GM18951 (cell line): ENCODE results near the gene CRHBP.
"Not testable (repeated sequence)": the region's sequence is repeated elsewhere in the genome, so short reads cannot be mapped to it uniquely, and the experiment has no call there.

Experiments used
- POLR2A ChIP-seq: IDR thresholded peaks from 4 replicates; pipeline ENCODE4 v1.6.1; 2011; ENCODE audit warnings: mild to moderate bottlenecking; ENCODE audit not compliant: insufficient read length, insufficient read depth; ENCODE audit errors: extremely low read depth
- in situ Hi-C: fragments of 300-500 bp; cut with MboI; formaldehyde crosslinking; loops from one replicate; pipeline ENCODE4 v1.12.0; 2022; ENCODE audit warnings: low sequenced_read_pairs, mixed read lengths, inconsistent platforms; ENCODE audit not compliant: unreplicated experiment

CRHBP gene

DNA sequence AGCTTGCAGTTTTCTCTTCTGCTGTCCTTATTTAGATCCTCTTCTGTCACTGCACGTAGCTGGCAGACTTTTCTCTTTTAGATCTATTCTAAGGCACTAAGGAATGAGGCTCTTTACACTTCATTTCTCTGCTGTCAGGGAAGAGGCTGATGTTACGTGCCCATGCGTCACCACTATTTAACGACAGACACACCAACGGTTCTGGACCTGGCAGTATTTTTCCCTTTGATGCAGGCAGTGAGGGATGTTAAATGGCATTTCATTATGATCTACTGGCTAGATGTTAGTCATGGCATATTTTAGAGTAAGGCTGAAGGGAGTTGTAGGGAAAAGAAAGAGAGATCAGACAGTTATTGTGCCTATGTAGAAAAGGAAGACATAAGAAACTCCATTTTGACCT is 8.2 kb upstream of the CRHBP start:
- in situ Hi-C loops = no loop called here
- TF ChIP-seq POLR2A = no peak

DNA sequence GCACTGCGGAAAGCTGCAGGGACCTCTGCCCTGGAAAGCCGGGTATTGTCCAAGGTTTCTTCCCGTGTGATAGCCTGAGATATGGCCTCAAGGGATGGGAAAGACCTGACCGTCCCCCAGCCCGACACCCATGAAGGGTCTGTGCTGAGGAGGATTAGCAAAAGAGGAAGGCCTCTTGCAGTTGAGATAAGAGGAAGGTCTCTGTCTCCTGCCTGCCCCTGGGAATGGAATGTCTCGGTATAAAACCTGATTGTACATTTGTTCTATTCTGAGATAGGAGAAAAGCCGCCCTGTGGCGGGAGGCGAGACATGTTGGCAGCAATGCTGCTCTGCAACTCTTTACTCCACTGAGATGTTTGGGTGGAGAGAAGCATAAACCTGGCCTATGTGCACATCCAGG is 7.6 kb upstream of the CRHBP start:
- in situ Hi-C loops = not testable (repeated sequence)

DNA sequence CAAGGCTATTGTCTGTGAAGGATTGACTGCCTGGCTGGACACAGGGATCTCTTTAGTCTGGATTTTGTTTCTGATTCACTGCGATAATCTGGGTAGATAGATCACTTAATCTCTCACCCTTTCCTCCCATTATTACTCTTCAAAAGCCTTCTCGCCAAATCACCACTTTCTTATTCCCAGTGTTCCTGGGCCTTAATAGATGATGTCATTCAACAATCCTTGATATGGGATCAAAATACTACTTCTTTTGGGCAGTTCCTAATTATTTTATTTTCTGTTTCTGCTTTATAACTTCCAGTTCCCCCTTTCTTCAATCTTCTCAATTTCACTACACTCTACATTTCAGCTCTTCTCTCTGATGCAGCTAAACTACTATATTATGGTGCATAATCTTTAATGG is 6.8 kb upstream of the CRHBP start:
- TF ChIP-seq POLR2A = no peak
- in situ Hi-C loops = no loop called here

DNA sequence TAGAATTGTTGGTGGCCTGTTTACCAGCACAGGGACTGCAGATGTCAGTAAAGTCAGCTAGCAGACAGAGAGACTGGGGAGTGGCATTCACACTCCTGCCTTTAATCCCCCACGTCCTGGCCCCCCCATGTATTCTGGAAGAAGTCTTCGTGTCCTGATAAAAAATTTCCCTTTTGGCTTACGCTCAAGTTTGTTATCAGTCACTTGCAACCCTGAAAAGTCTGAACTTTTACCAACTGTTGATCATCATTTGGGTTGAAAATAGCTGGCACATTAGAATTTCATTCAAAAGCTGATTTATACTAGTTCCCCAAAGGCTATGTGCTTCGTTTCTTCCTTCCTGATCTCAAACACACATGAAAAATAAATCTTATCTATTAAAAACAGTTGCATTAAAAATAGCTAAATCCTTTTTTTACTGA is 5.8 kb upstream of the CRHBP start:
- no peak for TF ChIP-seq POLR2A
- in situ Hi-C loops = no loop called here

DNA sequence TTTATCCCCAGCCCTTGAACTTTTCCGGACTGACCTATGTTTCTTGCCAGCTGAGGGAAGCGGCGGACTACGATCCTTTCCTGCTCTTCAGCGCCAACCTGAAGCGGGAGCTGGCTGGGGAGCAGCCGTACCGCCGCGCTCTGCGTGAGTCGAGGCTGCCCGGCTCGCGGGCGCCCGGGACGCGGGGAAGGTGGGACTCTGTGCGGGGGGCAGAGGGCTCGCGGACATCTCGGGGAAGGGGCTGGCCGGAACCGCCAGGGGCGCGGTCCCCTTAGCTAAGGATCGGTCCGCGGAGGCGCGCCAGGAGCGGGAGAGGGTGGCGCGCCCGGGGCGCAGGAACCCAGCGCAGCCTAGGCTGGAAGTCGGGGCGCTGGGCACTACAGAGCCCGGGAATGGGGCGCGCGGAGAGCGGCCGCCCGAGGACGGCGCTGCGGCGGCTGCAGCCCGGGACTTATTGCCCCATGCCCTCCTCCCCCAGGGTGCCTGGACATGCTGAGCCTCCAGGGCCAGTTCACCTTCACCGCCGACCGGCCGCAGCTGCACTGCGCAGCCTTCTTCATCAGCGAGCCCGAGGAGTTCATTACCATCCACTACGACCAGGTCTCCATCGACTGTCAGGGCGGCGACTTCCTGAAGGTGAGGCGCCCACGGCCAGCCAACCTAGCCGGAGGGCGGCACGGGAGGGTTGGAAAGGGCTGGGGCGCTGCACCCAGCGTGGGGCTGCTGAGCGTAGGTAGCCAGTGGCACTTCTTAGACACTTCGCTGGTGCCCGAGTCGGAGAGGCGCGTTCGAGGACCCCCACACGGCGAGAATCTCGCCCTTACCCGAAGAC is 922 bp downstream of the CRHBP start:
- in situ Hi-C loops = no loop called here
- TF ChIP-seq POLR2A = no peak

DNA sequence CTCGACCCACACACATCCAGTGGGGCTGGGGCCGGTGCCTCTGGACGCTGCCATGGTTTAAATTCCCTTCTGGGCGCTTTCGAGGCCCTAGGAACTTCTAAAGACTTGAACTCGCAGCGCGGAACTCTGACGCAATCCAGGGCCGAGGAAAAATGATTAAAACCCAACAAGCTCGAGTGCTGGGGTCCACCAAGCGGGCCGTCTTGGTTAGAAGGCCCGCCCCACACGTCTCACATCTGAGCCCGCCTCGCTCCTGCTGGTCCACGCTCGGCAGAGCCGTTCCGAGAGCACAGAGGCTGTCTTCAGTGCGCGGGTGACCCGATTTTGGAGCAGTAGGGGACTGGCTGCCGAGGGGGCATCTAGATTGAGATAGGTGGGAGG is 1.5 kb downstream of the CRHBP start:
- in situ Hi-C loops = no loop called here

DNA sequence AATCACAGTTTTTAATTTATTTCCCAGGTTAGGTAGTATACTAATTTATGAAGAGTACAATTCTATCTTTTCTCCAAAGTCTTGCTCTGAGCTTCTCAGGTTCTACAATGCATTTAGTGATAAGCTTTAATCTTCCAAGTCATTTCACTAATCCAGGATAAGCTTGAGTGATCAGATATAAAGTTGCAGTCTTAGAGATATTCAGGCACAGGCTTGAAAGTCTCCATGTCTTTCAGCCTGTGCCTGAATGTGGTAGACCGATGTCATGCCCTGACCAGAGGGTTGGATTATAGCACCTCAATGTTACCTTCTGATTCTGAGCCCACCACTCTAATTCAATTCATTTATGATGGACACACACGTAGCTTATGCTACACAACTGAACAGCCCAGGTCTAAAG is 3.2 kb downstream of the CRHBP start:
- in situ Hi-C loops = no loop called here
- TF ChIP-seq POLR2A = no peak

More for the DNA sequence above, 1.5 kb downstream of the CRHBP start:
- TF ChIP-seq POLR2A = no peak

DNA sequence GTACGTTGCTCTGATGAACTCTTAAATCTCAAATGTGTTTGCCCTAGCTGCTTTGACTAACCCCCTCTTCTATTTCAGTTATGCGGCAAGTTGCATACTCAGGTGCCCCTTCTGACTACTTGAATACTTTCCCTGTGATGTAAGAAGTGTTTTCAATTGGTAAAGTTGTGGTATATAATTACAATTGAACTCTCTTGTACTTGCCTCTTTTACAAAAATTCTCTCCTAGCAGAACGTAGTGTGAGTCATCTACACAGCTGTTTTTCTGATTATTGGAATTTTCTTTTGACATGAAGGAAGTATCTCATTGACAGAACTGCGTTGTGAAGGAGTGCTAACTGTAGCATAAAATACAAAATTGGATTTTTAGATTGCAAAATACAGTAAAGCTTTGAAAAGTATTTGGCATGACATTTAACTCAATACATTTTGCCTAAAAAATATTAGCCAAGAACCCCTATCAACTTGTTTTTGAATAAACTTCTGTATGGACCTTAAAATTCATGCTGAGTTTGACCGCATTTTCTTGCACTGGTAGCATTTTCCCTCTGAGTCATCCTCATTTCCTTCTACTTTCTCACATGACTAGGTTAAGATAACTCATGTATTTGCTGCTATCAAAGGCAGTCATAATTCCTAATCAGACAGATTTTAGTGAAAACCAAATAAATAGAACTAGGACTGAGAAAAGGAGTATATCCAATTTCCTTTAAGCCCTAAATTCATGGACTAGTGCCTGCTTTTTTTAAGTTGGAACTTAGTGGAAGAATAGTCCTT is 6.3 kb downstream of the CRHBP start:
- in situ Hi-C loops = no loop called here
- TF ChIP-seq POLR2A = no peak

DNA sequence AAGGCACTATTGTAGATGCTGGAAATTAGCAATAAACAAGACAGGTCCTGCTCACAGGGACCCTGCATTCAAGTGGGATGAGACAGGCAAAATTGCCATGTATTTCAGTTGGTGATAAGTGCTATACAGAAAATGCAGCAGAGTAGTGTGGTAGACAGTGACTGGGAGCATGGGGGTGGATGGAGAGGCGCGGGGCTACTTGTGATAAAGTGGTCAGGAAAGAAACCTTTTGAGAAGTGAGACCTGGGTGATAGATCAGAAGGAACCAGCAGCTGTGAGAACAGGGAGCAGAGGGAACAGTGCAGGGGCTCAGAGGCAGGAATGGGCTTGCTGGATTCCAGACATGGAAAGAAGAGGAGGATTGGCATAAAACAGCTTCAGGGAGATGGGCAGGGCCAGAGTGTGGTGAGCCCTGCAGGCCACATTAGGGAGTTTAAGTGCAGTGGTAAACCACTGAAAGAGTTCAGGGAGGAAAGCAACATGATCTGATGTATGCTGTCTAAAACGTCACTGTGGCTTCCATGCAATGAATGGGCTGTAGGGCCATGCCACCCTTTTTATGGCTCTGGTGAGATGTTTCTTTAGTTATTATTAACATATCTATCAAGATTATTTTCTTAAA is 7.3 kb downstream of the CRHBP start:
- in situ Hi-C loops = no loop called here

DNA sequence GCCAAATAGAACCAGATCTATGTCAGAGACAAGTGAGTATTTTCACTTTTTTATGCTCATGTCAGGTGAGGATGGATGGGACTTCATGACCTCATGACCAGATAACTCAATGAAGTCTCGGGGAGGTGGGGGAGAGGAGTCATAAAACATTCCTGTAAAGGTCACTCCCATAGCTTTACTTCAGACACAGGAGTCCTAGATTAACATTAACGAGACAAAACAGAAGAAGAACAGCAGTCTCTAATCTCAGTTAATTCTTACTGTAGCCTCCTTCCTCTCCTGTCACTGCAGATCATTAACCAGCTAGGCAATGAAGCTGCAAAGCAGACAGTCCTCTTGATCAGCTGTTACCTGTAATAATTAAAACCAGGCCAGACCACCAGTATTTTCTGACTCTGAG is 11.2 kb downstream of the CRHBP start:
- no peak for TF ChIP-seq POLR2A
- in situ Hi-C loops = no loop called here

More for the DNA sequence above, 7.3 kb downstream of the CRHBP start:
- TF ChIP-seq POLR2A = no peak

DNA sequence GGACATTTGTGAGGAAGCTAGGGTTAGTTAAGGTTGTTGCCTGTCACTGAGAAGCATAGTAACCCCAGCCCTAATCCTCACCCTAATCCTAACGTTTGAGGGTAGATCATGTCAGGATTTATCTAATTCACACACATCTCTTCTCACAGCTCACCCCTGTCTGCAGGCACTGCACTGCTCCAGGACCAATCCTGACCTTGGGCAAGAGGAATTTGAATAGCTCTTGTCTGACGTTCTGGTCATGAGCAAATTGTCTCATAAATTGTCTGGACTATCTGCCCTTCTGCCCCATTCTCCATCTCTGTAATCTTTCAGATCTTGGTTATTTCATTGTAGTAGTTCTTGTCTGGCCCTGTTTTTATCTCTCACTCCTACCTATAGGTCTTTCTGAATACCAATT is 18.7 kb downstream of the CRHBP start:
- no peak for TF ChIP-seq POLR2A
- in situ Hi-C loops = no loop called here

DNA sequence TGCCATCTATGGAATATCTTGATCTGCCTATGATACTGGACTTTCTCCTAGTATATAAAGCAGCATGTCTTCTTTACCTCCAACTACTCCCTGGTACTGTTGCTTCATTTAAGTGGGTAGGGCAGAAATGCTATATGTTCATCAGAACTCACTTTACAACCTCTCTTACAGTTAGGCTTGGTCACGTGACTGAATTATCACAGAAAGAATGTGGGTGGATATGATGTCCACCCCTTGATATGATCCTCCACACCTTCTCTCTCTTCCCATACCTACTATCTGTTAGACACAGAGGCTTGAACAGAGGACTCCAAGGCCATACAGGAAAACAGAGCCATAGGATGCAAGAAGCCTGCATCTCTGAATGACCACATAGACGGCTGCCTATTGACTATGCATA is 19.8 kb downstream of the CRHBP start:
- in situ Hi-C loops = no loop called here
- TF ChIP-seq POLR2A = no peak

DNA sequence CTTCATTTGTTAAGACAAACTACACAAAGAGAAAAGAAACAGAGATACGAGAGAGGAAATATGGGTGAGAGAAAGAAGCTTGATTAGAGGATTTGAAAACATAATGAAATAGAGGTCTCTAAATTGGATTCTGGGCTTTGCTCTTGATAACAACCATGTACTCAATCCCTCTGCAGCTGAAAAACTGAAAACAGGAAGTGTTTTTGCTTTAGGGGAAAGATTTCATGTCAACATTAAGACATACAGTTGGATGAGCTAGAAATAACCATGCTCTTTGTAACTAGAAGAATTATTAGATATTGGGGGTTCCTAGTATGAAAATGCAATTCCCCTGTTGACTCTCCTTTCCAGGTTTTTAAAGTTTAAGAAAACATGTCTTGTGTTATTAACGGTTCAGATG is 21.9 kb downstream of the CRHBP start:
- in situ Hi-C loops = no loop called here
- TF ChIP-seq POLR2A = no peak

DNA sequence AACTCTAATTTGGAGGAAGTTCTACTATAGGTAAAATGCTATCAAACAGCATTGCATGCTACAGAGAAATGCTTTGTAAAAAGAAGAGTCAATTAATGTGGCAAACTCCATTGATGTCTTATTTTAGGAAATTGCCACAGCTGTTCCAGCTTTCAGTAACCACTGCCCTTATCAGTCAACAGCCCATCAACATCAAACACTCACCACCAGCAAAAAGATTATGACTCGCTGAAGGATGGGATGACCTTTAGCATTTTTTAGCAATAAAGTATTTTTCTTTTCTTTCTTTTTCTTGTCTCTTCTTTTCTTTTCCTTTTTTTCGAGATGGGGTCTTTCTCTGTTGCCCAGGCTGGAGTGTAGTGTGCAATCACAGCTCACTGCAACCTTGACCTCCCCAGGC is 26.0 kb downstream of the CRHBP start:
- in situ Hi-C loops = no loop called here
- TF ChIP-seq POLR2A = no peak
